CD4-positive, alpha-beta T cell treated with Interleukin-12 subunit alpha and Interleukin-12 subunit beta, for 1 hour (primary cell): Measurements from ENCODE around the gene CDKN2AIP.
"Not testable (repeated sequence)": the region's sequence is repeated elsewhere in the genome, so short reads cannot be mapped to it uniquely, and the experiment has no call there.

ENCODE experiments used
- DNase-seq: peaks from one replicate; pipeline ENCODE4 v3.0.0-alpha.2; 2020

CDKN2AIP gene

GRCh38 chr4:183455431-183456195 lies 11.2 kb downstream of the CDKN2AIP start:
- DNase-seq = no peak

DNA sequence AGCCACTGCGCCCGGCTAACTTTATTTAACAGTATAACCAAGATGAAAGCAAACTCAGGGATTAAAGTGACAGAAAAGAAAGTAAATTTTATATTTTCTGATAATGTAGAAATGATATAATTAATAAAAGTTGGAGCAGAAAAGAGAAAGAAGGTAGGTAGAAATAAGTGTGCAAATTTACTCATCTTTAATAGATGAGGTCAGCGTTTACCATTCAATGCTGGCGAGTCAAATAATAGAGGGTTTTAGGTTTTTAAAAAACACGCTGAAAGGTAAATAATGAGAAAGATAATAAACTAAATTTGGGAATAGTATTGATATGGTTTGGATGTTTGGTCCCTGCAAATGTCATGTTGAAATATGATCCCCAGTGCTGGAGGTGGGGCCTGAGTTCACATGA lies 13.6 kb downstream of the CDKN2AIP start:
- no peak for DNase-seq

- DNase-seq = not testable (repeated sequence)
Observed at GRCh38 chr4:183463903-183464619, 19.6 kb downstream of the CDKN2AIP start.

GRCh38 chr4:183465879-183466278 lies 21.4 kb downstream of the CDKN2AIP start:
- DNase-seq = not testable (repeated sequence)

- no peak for DNase-seq
Observed at GRCh38 chr4:183467246-183467645, 22.8 kb downstream of the CDKN2AIP start.

DNA sequence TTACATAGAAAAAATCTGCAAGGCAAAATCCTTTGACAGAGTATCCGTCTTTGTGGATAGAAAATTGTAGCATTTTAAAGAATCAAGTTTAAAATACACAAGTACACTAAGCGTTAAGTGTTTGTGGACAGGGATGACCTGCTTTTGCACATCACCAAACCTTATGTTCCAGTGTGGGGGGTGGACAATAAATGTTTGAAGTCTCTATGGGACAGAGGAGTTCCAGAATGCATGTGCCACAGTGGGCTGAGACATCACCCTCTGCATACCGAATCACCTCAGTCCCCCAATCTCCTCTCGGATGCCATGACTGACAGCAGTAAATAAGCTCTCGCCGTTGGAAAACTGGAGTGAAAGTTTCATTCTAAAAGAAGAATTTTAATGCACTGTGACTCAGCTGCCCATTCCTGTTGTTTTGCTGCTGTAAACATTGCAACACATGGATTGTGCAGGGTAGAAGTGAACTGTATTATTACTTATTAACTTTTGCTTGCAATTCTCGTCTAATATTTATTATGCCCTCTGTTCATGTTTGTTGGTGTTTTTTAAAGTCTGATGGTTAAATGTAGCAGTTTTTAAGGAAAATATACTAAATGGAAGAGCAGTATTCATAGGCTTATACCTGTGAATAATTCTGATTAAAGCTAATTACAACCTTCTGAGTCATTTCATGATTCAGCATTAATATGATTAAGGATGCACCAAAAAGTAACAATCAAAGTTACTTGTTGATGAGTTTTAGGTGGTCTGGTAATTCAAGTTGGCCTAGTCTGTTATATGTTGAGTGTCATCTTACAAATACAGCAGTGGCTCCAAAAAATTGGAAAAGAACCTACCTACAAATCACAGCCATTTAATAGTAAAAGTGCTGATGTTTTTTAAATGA lies 24.0 kb downstream of the CDKN2AIP start:
- DNase-seq = no peak

DNA sequence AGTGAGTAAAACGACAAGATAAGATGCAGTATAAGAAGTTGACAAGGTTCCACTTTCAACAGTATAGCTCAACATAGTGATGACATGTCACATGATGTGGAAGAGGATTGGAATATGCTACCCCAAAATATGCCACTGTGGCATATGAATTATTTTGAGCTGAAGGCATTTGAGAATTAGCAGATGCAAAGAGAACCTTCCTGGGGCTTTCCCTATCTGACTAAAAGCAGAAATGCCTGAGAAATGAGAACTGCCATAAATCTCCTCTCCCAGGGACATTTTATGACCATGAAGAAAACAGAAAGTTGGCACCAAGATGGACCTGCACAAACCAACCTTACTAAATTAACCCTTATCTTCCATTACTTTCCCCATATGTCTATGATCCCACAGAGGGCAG lies 24.8 kb downstream of the CDKN2AIP start:
- no peak for DNase-seq

DNA sequence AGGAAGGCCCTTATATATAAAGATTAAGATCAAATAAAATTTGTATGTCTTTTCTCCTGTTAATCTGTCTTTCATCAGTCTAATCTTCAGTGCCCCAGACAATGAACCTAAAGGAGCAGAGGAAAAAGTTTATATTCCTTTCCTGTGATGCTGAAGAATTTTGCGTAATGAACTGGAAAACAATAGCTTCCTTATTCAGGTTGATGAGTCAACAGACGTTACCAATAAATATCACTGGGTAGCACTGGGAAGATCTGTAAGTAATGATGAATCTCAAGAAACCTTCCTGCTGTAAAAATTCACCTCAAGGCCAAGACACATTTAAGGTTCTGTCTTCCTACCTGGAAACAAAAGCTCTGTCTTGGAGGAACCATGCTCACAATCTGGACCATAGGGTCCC lies 25.5 kb downstream of the CDKN2AIP start:
- DNase-seq = no peak

DNA sequence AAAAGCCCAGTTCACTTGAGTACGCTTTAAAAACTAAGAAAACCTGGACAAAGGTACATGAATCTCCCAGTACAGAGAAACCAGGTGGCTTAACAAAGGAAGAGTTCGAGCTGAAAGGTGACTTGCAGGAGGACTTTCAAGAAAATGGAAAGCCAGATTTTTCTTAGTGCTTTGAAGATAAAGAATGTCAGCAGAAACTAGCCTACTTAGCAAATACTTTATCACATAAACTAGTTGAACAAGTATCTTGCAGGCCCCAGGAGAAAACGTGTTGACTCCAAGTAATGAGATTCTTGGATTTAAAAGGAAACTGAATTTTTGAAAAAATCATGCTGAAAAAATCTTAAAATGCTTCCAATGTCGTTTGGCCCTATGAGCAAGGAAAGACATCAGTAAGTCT lies 26.4 kb downstream of the CDKN2AIP start:
- no peak for DNase-seq

DNA sequence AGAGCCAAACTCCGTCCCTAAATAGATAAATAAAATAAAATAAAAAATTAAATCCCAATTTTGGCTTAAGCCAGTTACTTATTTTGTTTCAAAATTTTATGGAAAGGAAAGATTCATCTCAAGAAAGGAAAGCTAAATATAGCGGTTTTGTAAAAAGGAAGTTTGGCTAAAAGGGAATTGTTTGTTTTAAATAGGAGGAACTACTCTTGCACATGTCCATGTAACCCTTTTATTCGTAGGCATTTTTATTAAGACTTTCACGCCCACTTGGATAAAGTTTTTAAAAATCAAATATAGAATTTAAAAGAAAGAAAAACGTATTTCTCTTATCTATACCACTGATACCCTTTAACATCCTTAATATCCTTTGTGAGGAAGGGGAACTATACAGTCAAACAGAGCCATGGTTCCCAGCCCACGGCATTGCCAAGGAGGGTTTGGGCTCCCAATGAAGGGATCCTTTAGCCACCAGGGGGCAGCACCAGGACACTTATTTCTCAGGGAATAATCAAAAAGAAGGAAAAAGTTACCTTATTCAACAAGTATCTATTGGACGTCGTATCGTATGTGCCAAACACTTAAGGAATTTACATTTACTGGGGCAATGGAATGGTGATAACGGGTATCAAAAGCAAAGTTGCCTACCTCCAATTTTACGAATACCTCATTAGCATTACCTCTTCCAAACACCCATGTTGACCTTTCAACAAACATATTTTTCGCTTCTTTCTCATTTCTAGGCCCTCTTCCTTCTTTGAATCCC lies 27.7 kb downstream of the CDKN2AIP start:
- peak; percentile 74 for DNase-seq

GRCh38 chr4:183478123-183478522 lies 33.7 kb downstream of the CDKN2AIP start:
- no peak for DNase-seq

- DNase-seq = no peak
Observed at GRCh38 chr4:183478926-183479325, 34.5 kb downstream of the CDKN2AIP start.

GRCh38 chr4:183482515-183483095 lies 38.2 kb downstream of the CDKN2AIP start:
- not testable (repeated sequence) for DNase-seq

DNA sequence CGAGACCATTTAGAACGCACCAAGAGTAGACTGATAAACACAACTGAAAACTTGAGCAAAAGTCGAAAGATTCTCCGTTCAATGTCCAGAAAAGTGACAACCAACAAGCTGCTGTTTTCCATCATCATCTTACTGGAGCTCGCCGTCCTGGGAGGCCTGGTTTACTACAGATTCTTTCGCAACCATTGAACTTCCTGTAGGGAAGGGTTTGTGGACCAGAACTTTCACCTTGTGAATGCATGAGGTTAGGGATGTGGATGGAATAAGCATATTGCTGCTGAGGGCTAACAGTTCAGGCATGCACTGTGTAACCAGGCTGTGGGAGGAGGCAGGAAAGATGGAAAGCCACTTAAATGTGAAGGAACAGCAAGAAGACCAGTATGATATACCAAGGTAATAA lies 39.6 kb downstream of the CDKN2AIP start:
- DNase-seq = no peak

GRCh38 chr4:183485411-183486160 lies 41.1 kb downstream of the CDKN2AIP start:
- no peak for DNase-seq

- no peak for DNase-seq
Observed at GRCh38 chr4:183492791-183493222, 48.4 kb downstream of the CDKN2AIP start.

- DNase-seq = no peak
Observed at GRCh38 chr4:183493246-183493645, 48.8 kb downstream of the CDKN2AIP start.

GRCh38 chr4:183495184-183495583 lies 50.7 kb downstream of the CDKN2AIP start:
- no peak for DNase-seq
